ENCODE results near the gene ONECUT3. TPM values are rescaled to one million over a fixed set of nuclear protein-coding genes. Genes with fewer than 3 reads are reported as not detected.

Gene ONECUT3
- polyA plus RNA-seq, 1 of the 3 experiments (the other 2 are of a cell fraction), result not detected

DNA sequence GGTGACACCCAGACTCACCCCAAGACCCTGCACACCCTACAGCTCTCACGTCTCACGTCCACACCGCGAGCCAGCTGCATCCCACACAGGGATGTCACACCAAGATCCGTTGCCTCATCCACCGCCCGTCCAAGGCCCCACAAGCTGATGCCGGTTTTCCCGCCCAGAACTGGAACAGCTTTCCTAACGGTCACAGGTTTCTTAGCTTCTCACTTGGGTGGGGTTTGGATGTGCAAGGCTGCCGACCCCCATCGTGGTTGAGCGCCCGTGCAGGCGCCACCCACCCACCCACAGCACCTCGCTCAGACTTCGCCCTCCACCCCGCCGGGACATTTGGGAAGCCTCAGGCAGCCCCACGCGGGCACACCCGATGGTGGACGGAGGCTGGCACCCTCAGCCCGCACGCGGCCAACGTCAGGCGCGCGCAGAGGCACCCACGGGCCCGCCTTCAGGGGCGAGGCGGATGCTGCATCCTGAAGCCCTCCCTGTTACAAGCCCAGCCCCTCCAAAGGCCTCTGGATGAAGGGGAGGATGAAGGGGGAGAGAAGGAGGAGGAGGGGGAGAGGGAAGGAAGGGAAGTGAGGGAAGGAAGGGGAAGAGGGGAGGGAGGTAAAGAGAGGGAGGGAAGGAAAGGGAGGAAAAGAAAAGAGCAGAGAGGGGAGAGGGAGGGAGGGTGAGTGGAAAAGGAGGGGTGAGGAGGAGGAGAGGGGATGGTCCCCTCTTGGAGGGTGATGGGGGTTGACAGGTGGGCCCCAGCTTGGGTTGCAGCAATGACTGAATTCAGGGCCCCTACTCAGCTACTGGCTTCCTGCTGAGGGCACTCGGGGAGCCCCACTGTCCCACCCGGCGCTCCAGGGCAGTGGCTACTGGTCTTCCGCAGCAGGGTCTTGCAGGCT is 12.8 kb downstream of the ONECUT3 start:
- TF ChIP-seq, protein P1, sequence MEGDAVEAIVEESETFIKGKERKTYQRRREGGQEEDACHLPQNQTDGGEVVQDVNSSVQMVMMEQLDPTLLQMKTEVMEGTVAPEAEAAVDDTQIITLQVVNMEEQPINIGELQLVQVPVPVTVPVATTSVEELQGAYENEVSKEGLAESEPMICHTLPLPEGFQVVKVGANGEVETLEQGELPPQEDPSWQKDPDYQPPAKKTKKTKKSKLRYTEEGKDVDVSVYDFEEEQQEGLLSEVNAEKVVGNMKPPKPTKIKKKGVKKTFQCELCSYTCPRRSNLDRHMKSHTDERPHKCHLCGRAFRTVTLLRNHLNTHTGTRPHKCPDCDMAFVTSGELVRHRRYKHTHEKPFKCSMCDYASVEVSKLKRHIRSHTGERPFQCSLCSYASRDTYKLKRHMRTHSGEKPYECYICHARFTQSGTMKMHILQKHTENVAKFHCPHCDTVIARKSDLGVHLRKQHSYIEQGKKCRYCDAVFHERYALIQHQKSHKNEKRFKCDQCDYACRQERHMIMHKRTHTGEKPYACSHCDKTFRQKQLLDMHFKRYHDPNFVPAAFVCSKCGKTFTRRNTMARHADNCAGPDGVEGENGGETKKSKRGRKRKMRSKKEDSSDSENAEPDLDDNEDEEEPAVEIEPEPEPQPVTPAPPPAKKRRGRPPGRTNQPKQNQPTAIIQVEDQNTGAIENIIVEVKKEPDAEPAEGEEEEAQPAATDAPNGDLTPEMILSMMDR (IDR thresholded peaks at IDR 0.05), result no peak
- no peak for TF ChIP-seq RAD21 (IDR thresholded peaks at IDR 0.05; ENCODE audit: low read length)
- TF ChIP-seq USF1 (IDR thresholded peaks at IDR 0.05; ENCODE audit: borderline replicate concordance, low read depth), result no peak
- TF ChIP-seq SIN3A (IDR thresholded peaks at IDR 0.05; ENCODE audit: borderline replicate concordance, low read depth, low read length), result no peak
- Histone ChIP-seq H3K27ac (ENCODE audit: low read depth in 2 of 2, low read length in 1 of 2) (no peak overlapping the region), H2AFZ (ENCODE audit: low read depth) (no peak overlapping the region), H3F3A (replicated peaks; ENCODE audit: insufficient read depth) (peaks cover 5% of the 10 kb centered on the region), H3K9me3 (peaks cover 6% of the 10 kb centered on the region; the same call in 1 of the 2 replicates), H3K9ac (no peak overlapping the region), H3K4me2 (no peak overlapping the region), H4K20me1 (ENCODE audit: insufficient read depth) (0 out of 2 replicates have a peak, but pooled peaks cover 4% of the 10 kb centered on the region), H3K27me3 (ENCODE audit: insufficient read depth) (peaks cover 73% of the 10 kb centered on the region), H3K36me3 (replicated peaks in 1 of 2; ENCODE audit: control insufficient read depth in 1 of 2, insufficient read depth in 2 of 2, low read length in 1 of 2) (no peaks in the 10 kb centered on the region), H3K79me2 (ENCODE audit: insufficient read depth) (no peaks in the 10 kb centered on the region), H3K4me1 (ENCODE audit: control insufficient read depth in 1 of 2, insufficient read depth in 2 of 2, low read depth in 1 of 2, low read length in 1 of 2) (no peaks in the 10 kb centered on the region), H3K9me2 (no peaks in the 10 kb centered on the region), H3K4me3 (ENCODE audit: low read depth in 2 of 2, low read length in 1 of 2) (no peak overlapping the region)
- no peak for DNase-seq
- whole genome bisulfite sequencing (ENCODE audit: low lambda C conversion rate), result 10% methylated on average over 26 of the region's 38 CpGs
- ChIA-PET POLR2A (no interaction called here), CTCF (interaction anchor here (0.6 to 9.3 kb wide), 32 partner anchors 7 to 224 kb away, joined by 3 to 128 read pairs (median 4); partner anchors contain the start of gene UQCR11)

DNA sequence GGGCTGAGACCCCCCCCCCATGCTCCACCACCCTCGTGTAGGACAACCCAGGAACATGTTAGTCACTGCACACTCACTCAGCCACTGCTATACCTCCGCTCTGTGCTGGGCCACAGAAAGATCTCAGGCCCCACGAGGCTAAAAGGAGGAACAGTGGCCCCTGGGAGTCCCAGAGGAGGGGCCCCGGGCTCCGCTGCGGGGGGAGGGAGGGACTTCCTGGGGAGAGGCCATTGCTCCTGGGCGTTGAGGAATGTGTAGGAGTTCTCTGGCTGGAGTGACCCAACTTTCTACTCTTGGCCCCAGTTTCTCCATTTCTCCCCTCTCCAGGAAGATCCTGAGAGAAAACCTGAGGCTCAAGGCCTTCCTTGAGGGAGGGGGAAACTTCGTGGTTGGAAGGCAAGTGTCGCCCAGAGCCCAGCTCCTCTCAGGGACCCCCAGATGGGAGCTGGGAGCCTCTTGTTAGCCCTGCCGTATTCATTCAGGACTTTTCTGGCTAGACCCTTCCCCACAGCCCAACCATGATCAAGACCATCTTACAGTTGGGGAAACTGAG is 13.6 kb downstream of the ONECUT3 start:
- no peak overlapping the region for H3K4me3 ChIP-seq (ENCODE audit: low read depth in 2 of 2, low read length in 1 of 2)
- peaks cover 5% of the 10 kb centered on the region for H3F3A ChIP-seq (replicated peaks; ENCODE audit: insufficient read depth)
- no peak overlapping the region for H3K9ac ChIP-seq
- WGBS (ENCODE audit: low lambda C conversion rate), result 0% methylated on average over 1 of the region's 10 CpGs
- no peaks in the 10 kb centered on the region for H3K4me1 ChIP-seq (ENCODE audit: control insufficient read depth in 1 of 2, insufficient read depth in 2 of 2, low read depth in 1 of 2, low read length in 1 of 2)
- H3K36me3 ChIP-seq (replicated peaks in 1 of 2; ENCODE audit: control insufficient read depth in 1 of 2, insufficient read depth in 2 of 2, low read length in 1 of 2), result no peaks in the 10 kb centered on the region
- TF ChIP-seq, protein P2, sequence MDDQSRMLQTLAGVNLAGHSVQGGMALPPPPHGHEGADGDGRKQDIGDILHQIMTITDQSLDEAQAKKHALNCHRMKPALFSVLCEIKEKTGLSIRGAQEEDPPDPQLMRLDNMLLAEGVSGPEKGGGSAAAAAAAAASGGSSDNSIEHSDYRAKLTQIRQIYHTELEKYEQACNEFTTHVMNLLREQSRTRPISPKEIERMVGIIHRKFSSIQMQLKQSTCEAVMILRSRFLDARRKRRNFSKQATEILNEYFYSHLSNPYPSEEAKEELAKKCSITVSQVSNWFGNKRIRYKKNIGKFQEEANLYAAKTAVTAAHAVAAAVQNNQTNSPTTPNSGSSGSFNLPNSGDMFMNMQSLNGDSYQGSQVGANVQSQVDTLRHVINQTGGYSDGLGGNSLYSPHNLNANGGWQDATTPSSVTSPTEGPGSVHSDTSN (IDR thresholded peaks at IDR 0.05), result no peak
- TF ChIP-seq RCOR1 (IDR thresholded peaks at IDR 0.05; ENCODE audit: low read length) (no peak), IRF3 (IDR thresholded peaks at IDR 0.05; ENCODE audit: low read depth, low read length) (no peak), RFX5 (IDR thresholded peaks at IDR 0.05; ENCODE audit: low read length) (no peak), TAF1 (IDR thresholded peaks at IDR 0.05; ENCODE audit: borderline replicate concordance, low read depth, low read length) (no peak), NRF1 (IDR thresholded peaks at IDR 0.05; ENCODE audit: low read depth, low read length) (no peak), FOSL2 (IDR thresholded peaks at IDR 0.05; ENCODE audit: borderline replicate concordance, low read depth) (no peak), SMC3 (IDR thresholded peaks at IDR 0.05; ENCODE audit: low read depth, low read length) (no peak)
- H3K9me3 ChIP-seq, result peaks cover 8% of the 10 kb centered on the region; the same call in 1 of the 2 replicates
- no peak overlapping the region for H3K4me2 ChIP-seq
- no peaks in the 10 kb centered on the region for H3K9me2 ChIP-seq
- peaks cover 66% of the 10 kb centered on the region for H3K27me3 ChIP-seq (ENCODE audit: insufficient read depth)
- no peak overlapping the region for H3K27ac ChIP-seq (ENCODE audit: low read depth in 2 of 2, low read length in 1 of 2)
- H2AFZ ChIP-seq (ENCODE audit: low read depth), result no peak overlapping the region
- H3K79me2 ChIP-seq (ENCODE audit: insufficient read depth), result no peaks in the 10 kb centered on the region
- POLR2A ChIA-PET, result no interaction called here
- H4K20me1 ChIP-seq (ENCODE audit: insufficient read depth), result 0 out of 2 replicates have a peak, but pooled peaks cover 4% of the 10 kb centered on the region
- CTCF ChIA-PET, result interaction anchor here (0.6 to 9.3 kb wide), 26 partner anchors 8 to 225 kb away, joined by 3 to 128 read pairs (median 4); partner anchors contain the start of gene UQCR11
- no peak for DNase-seq
